ENCODE data around the gene PTHLH.

The PTHLH gene

DNA sequence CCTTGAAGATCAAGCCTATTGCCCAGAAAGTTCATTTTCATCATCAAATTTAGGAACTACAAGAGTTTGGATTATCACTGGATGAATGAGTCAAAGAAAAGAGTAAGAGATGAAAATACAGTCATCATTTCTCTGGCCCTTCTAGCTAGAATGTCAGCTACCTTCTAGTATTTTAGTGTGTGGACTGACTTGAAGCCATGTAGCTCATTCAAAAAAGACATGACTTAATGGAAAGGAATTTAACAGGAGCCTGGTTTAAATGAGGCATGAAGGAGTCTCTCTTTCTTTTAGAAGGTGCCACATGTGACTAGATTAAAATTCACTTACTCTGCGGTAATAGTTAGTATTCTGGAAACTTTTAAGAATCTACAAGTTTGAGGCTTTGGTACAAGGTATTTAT lies 7.1 kb downstream of the PTHLH start:
- no peak for DNase-seq (ENCODE audit: low read depth)
- TF ChIP-seq, protein P1, sequence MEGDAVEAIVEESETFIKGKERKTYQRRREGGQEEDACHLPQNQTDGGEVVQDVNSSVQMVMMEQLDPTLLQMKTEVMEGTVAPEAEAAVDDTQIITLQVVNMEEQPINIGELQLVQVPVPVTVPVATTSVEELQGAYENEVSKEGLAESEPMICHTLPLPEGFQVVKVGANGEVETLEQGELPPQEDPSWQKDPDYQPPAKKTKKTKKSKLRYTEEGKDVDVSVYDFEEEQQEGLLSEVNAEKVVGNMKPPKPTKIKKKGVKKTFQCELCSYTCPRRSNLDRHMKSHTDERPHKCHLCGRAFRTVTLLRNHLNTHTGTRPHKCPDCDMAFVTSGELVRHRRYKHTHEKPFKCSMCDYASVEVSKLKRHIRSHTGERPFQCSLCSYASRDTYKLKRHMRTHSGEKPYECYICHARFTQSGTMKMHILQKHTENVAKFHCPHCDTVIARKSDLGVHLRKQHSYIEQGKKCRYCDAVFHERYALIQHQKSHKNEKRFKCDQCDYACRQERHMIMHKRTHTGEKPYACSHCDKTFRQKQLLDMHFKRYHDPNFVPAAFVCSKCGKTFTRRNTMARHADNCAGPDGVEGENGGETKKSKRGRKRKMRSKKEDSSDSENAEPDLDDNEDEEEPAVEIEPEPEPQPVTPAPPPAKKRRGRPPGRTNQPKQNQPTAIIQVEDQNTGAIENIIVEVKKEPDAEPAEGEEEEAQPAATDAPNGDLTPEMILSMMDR (IDR thresholded peaks at IDR 0.05; ENCODE audit: control insufficient read depth, extremely low read depth, insufficient read depth) = no peak
- no peak overlapping the region for H3K4me3 ChIP-seq (ENCODE audit: low read depth, low read length)

DNA sequence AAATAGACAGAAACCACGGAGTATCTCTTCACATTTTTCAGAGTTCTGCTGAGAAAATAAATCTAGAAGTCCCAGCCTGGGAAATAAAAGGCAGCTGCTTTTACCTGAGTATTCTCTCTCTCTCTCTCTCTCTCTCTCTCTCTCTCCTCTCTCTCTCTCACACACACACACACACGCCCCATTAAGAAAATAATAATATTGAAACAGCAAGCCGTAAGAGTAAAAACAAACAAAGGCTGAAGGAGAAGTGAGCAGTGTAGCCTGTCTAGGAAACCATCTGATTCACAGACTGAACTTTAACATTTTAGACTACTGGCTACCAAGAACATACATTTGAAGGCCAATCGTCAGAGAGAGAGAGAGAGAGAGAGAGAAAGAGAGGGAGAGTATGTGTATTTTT lies 8.4 kb downstream of the PTHLH start:
- TF ChIP-seq, protein P1 (IDR thresholded peaks at IDR 0.05; ENCODE audit: control insufficient read depth, extremely low read depth, insufficient read depth) = no peak
- DNase-seq (ENCODE audit: low read depth) = no peak
- no peak overlapping the region for H3K4me3 ChIP-seq (ENCODE audit: low read depth, low read length)

DNA sequence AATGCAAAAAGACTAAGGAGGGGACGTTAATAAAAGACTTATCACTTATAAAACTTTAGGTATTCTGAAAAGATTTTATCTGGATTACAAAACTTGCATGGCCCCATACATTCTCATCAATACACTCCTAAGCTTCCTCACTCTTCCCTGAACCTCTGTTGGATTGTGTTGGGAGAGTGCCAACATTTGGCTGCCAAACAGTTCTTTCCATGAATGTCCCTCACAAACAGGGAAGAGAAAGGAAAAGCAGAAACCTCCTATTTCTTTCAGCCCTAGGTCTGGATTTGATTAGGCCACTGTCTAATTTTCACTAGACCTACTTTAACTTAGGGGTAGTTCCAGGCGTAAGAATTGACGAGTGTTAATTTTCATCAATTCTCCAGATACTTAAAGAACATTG lies 11.7 kb downstream of the PTHLH start:
- DNase-seq (ENCODE audit: low read depth) = no peak
- no peak overlapping the region for H3K4me3 ChIP-seq (ENCODE audit: low read depth, low read length)
- TF ChIP-seq, protein P1 (IDR thresholded peaks at IDR 0.05; ENCODE audit: control insufficient read depth, extremely low read depth, insufficient read depth) = no peak

DNA sequence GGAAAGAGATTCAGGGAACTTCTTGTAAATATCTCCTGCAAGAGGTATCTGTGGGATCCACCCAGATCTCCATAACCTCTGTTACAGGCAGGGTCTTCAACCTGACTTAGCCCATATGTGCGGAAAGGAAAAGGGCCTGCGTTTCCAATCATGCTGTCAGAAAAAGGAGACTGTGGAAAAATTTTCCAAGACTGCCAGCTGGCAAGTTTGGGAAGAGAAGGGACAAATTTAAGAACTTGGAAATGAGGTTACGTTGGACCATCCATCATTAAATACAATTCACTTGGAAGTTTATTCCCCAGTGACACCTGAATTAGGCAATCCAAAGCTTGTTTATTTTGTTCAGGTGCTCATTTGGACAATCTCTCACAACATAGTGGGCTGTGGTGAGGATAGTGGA lies 13.9 kb downstream of the PTHLH start:
- TF ChIP-seq, protein P1 (IDR thresholded peaks at IDR 0.05; ENCODE audit: control insufficient read depth, extremely low read depth, insufficient read depth) = no peak
- H3K4me3 ChIP-seq (ENCODE audit: low read depth, low read length) = no peak overlapping the region
- no peak for DNase-seq (ENCODE audit: low read depth)

DNA sequence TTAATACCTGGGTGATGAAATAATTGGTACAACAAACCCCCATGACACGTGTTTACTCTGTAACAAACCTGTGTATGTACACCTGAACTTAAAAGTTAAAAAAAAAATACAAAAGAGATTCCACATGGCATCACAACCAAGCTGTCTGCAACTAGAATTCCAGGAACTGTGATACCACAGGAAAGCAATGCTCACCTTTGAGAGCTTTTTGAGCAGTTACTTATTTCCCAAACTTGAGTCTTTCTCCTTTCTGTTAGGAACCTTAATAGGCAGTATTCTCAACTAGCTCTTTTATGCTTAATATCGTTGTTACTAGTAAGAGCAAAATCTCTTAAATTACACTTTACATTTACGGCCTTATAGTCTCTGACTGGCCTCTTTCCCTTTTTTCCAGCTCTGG lies 15.2 kb downstream of the PTHLH start:
- DNase-seq (ENCODE audit: low read depth) = no peak
- H3K4me3 ChIP-seq (ENCODE audit: low read depth, low read length) = no peak overlapping the region
- TF ChIP-seq, protein P1 (IDR thresholded peaks at IDR 0.05; ENCODE audit: control insufficient read depth, extremely low read depth, insufficient read depth) = no peak

DNA sequence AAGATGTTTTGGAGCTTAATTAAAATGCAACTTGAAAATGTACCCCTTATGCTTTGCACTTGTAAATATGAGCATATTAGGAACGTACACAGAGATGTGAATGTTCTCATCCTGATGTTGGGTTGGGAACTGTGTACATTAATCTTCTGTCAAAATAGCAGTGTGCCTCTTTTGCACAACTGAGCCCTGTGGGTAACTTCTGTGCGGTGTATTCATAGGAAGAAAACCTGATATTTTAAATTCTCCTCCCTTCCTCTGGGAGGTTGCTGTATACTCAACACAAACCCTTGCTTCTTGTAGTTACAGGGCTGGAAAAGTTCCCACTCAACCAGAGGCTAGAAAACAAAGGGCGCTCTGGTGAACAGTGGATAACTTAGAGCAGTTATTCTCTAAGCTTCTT lies 18.7 kb downstream of the PTHLH start:
- TF ChIP-seq, protein P1 (IDR thresholded peaks at IDR 0.05; ENCODE audit: control insufficient read depth, extremely low read depth, insufficient read depth) = no peak
- no peak for DNase-seq (ENCODE audit: low read depth)
- H3K4me3 ChIP-seq (ENCODE audit: low read depth, low read length) = no peak overlapping the region

DNA sequence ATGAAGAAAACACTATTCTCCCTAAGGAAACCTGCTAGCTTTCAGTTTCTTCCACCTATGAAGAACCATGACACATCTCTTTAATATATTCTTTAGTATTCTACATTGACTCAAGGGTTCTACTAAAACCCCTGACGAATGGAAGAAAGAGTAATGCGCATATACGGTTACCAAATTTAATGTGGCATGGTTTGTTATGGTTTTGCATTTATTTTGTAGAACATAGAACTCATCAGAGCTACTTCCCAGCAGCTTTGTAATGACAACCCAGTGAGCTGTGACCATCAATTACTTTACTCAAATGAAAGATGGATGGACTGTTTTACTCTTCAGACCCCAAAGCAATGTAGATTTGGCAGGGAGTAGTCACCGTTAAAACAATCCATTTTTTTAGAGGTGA lies 19.2 kb downstream of the PTHLH start:
- no peak for DNase-seq (ENCODE audit: low read depth)
- TF ChIP-seq, protein P1 (IDR thresholded peaks at IDR 0.05; ENCODE audit: control insufficient read depth, extremely low read depth, insufficient read depth) = no peak

More for the DNA sequence above, 19.2 kb downstream of the PTHLH start:
- no peak overlapping the region for H3K4me3 ChIP-seq (ENCODE audit: low read depth, low read length)
